HEK293 (cell line): Measurements from ENCODE around the gene PCCA.

Experiments
- CTCF ChIP-seq: fragments of 450-650 bp; formaldehyde crosslinking; IDR thresholded peaks from 2 replicates; pipeline ENCODE4 v1.5.1; 2016; ENCODE audit warnings: missing biosample characterization, missing genetic modification characterization
- TCF7L2 ChIP-seq: IDR thresholded peaks from 2 replicates; pipeline ENCODE4 v1.6.1; 2011; ENCODE audit warnings: low read depth, mild to moderate bottlenecking, inconsistent platforms, low read length, moderate library complexity, borderline replicate concordance
- ZBTB11 ChIP-seq: fragments of 450-650 bp; formaldehyde crosslinking; conservative IDR thresholded peaks from 2 replicates; pipeline ENCODE4 v1.5.1; 2016; ENCODE audit warnings: low read depth, missing biosample characterization, missing genetic modification characterization
- ZBTB17 ChIP-seq: fragments of 450-650 bp; formaldehyde crosslinking; IDR thresholded peaks from 2 replicates; pipeline ENCODE4 v1.5.1; 2016; ENCODE audit warnings: missing biosample characterization, missing genetic modification characterization
- ZFP41 ChIP-seq: fragments of 450-650 bp; formaldehyde crosslinking; IDR thresholded peaks from 2 replicates; pipeline ENCODE4 v1.5.1; 2016; ENCODE audit warnings: missing biosample characterization, missing genetic modification characterization, borderline replicate concordance
- ZNF10 ChIP-seq: fragments of 450-650 bp; formaldehyde crosslinking; IDR thresholded peaks from 2 replicates; pipeline ENCODE4 v1.5.1; 2017; ENCODE audit warnings: missing biosample characterization, missing genetic modification characterization
- ZNF362 ChIP-seq: fragments of 450-650 bp; formaldehyde crosslinking; IDR thresholded peaks from 2 replicates; pipeline ENCODE4 v1.5.1; 2016; ENCODE audit warnings: missing biosample characterization, missing genetic modification characterization
- ZNF530 ChIP-seq: fragments of 450-650 bp; formaldehyde crosslinking; IDR thresholded peaks from 2 replicates; pipeline ENCODE4 v1.5.1; 2016; ENCODE audit warnings: low read depth, missing biosample characterization, missing genetic modification characterization

- TF ChIP-seq TCF7L2 (no peak), CTCF (no peak), ZBTB17 (no peak), ZNF10 (tag by site-specific recombination) (no peak), ZNF530 (tag by site-specific recombination) (no peak), ZBTB11 (tag by site-specific recombination) (no peak), ZFP41 (tag by site-specific recombination) (no peak), ZNF362 (tag by site-specific recombination) (no peak)
These were observed 145.7 kb downstream of the PCCA start for GRCh38 chr13:100234524-100235136.
